ENCODE data around the gene KLHL21. TPM values are rescaled to one million over a fixed set of nuclear protein-coding genes. Genes with fewer than 3 reads are reported as not detected.

Gene KLHL21
- total and polyA plus RNA-seq, 4 donors: 8.7 to 30.4 (median 16.6) TPM

GRCh38 chr1:6557597-6557996, 45.1 kb downstream of the KLHL21 start:
- H3K36me3 ChIP-seq (ENCODE audit: control insufficient read depth in 4 of 4, insufficient read depth in 3 of 4, low read depth in 1 of 4, low read length in 3 of 4): no peaks in the 10 kb centered on the region
- 91% methylated on average over 1 of the region's 1 CpG for WGBS
- DNase-seq (ENCODE audit: low spot score): no peak
- H3K4me1 ChIP-seq (ENCODE audit: control insufficient read depth in 4 of 4, insufficient read depth in 4 of 4, low read length in 3 of 4): peaks cover 4 to 16% (median 10%) of the 10 kb centered on the region in 4 donors
- no peaks in the 10 kb centered on the region for H3K27me3 ChIP-seq (ENCODE audit: control insufficient read depth in 4 of 4, insufficient read depth in 4 of 4, low read length in 3 of 4)
- no peaks in the 10 kb centered on the region for H3K9me3 ChIP-seq (ENCODE audit: control insufficient read depth in 4 of 4, low read length in 3 of 4)
- H3K4me3 ChIP-seq (ENCODE audit: low read depth in 1 of 3, low read length in 3 of 3): no peak overlapping the region
- H3K27ac ChIP-seq (ENCODE audit: low read depth in 1 of 2, low read length in 2 of 2): no peak overlapping the region
- no peak for TF ChIP-seq MAX (IDR thresholded peaks at IDR 0.05)
- TF ChIP-seq FOXA2 (IDR thresholded peaks at IDR 0.05): no peak
- TF ChIP-seq TAF1 (conservative IDR thresholded peaks at IDR 0.05): no peak
- no peak for TF ChIP-seq ATF3 (IDR thresholded peaks at IDR 0.05)
- no peak for TF ChIP-seq ZBTB33 (IDR thresholded peaks at IDR 0.05)
- TF ChIP-seq REST (IDR thresholded peaks at IDR 0.05): no peak
- no peak for TF ChIP-seq CTCF (IDR thresholded peaks at IDR 0.05; ENCODE audit: low read depth, low read length, missing input control)
- H3K9ac ChIP-seq (ENCODE audit: low read depth in 1 of 2, low read length in 2 of 2): no peak overlapping the region

GRCh38 chr1:6554907-6555778, 47.5 kb downstream of the KLHL21 start, which contains the start of gene TAS1R1:
Gene TAS1R1 (plus strand): TSS chr1:6555307. CDS start chr1:6555374, 67 bp downstream.
- Histone ChIP-seq H3K9me3 (ENCODE audit: control insufficient read depth in 4 of 4, low read length in 3 of 4) (no peaks in the 10 kb centered on the region), H3K27me3 (ENCODE audit: control insufficient read depth in 4 of 4, insufficient read depth in 4 of 4, low read length in 3 of 4) (no peaks in the 10 kb centered on the region), H3K36me3 (ENCODE audit: control insufficient read depth in 4 of 4, insufficient read depth in 3 of 4, low read depth in 1 of 4, low read length in 3 of 4) (peaks cover 0 to 3% (median 2%) of the 10 kb centered on the region in 4 donors), H3K4me1 (ENCODE audit: control insufficient read depth in 4 of 4, insufficient read depth in 4 of 4, low read length in 3 of 4) (peaks cover 4 to 17% (median 11%) of the 10 kb centered on the region in 4 donors), H3K27ac (ENCODE audit: low read depth in 1 of 2, low read length in 2 of 2) (peak within 1 kb of the TSS; percentile 57 to 64), H3K4me3 (ENCODE audit: low read depth in 1 of 3, low read length in 3 of 3) (peak within 1 kb of the TSS; percentile 89 to 97 (median 95)), H3K9ac (ENCODE audit: low read depth in 1 of 2, low read length in 2 of 2) (peak within 1 kb of the TSS; percentile 77 to 88)
- 83% methylated on average over 19 of the region's 19 CpGs for WGBS
- TF ChIP-seq RAD21 (IDR thresholded peaks at IDR 0.05) (no peak), CTCF (IDR thresholded peaks at IDR 0.05; ENCODE audit: low read depth, low read length, missing input control) (no peak), FOXA2 (IDR thresholded peaks at IDR 0.05) (no peak), JUND (IDR thresholded peaks at IDR 0.05) (no peak), HNF4G (IDR thresholded peaks at IDR 0.05) (no peak), ATF3 (IDR thresholded peaks at IDR 0.05) (no peak), FOXA1 (IDR thresholded peaks at IDR 0.05) (no peak), EGR1 (IDR thresholded peaks at IDR 0.05; ENCODE audit: low read depth in 2 of 2) (no peak), MAX (IDR thresholded peaks at IDR 0.05) (no peak)
- no peak for DNase-seq (ENCODE audit: low spot score)
